Stimulated activated CD8-positive, alpha-beta memory T cell treated with anti-CD3 and anti-CD28 coated beads, Interleukin-12 subunit alpha, Interleukin-12 subunit beta, amount 100 ng/mL, for 24 hours (primary cell): ENCODE measurements around the gene CYS1.
"Not testable (repeated sequence)": the region's sequence is repeated elsewhere in the genome, so short reads cannot be mapped to it uniquely, and the experiment has no call there.

Source experiments
- DNase-seq: peaks from one replicate; pipeline ENCODE4 v3.0.0-alpha.2; 2020; ENCODE audit errors: extremely low read depth

Gene CYS1

GRCh38 chr2:10030798-10031197 lies 49.4 kb downstream of the CYS1 start:
- DNase-seq, result not testable (repeated sequence)

- DNase-seq, result no peak
These were observed 49.9 kb downstream of the CYS1 start for GRCh38 chr2:10030311-10030736.

GRCh38 chr2:10029875-10030223 lies 50.4 kb downstream of the CYS1 start:
- no peak for DNase-seq

- DNase-seq, result no peak
These were observed 51.0 kb downstream of the CYS1 start for GRCh38 chr2:10028988-10029874.

- no peak for DNase-seq
These were observed 51.7 kb downstream of the CYS1 start for GRCh38 chr2:10028407-10028987.

- DNase-seq, result no peak
These were observed 52.4 kb downstream of the CYS1 start for GRCh38 chr2:10027660-10028330.

GRCh38 chr2:10026940-10027569 lies 53.2 kb downstream of the CYS1 start:
- no peak for DNase-seq

- no peak for DNase-seq
These were observed 57.1 kb downstream of the CYS1 start for GRCh38 chr2:10022966-10023662.

- DNase-seq, result no peak
These were observed 57.8 kb downstream of the CYS1 start for GRCh38 chr2:10022445-10022844.

- no peak for DNase-seq
These were observed 58.2 kb downstream of the CYS1 start for GRCh38 chr2:10022041-10022421.

- DNase-seq, result no peak
These were observed 60.4 kb downstream of the CYS1 start for GRCh38 chr2:10019602-10020400.

GRCh38 chr2:10019174-10019573 lies 61.0 kb downstream of the CYS1 start:
- DNase-seq, result no peak

GRCh38 chr2:10017313-10017941 lies 62.8 kb downstream of the CYS1 start:
- no peak for DNase-seq

GRCh38 chr2:10016802-10017258 lies 63.4 kb downstream of the CYS1 start:
- no peak for DNase-seq

GRCh38 chr2:10016001-10016801 lies 64.0 kb downstream of the CYS1 start:
- no peak for DNase-seq

- not testable (repeated sequence) for DNase-seq
These were observed 64.7 kb downstream of the CYS1 start for GRCh38 chr2:10015376-10015989.

GRCh38 chr2:10014418-10015190 lies 65.6 kb downstream of the CYS1 start:
- DNase-seq, result no peak
